GM19328 (cell line): ENCODE data around the gene SRCIN1.
"Not testable (repeated sequence)": the region's sequence is repeated elsewhere in the genome, so short reads cannot be mapped to it uniquely, and the experiment has no call there.

Experiments
- ATAC-seq: cut with Tn5 transposase; IDR thresholded peaks from one replicate; pipeline ENCODE4 v1.9.1; 2021; ENCODE audit warnings: mild to moderate bottlenecking, moderate library complexity; ENCODE audit not compliant: unreplicated experiment

SRCIN1 gene

GRCh38 chr17:38605841-38606645 lies at the start of gene SRCIN1:
TSS of gene SRCIN1 (minus strand) at chr17:38605952. CDS start at chr17:38605705, 247 bp downstream.
- no peak for ATAC-seq

- ATAC-seq: no peak
These were observed 49.0 kb upstream of the SRCIN1 start for GRCh38 chr17:38654411-38655398.

GRCh38 chr17:38653679-38654078 lies 47.9 kb upstream of the SRCIN1 start:
- no peak for ATAC-seq

- no peak for ATAC-seq
These were observed 47.5 kb upstream of the SRCIN1 start for GRCh38 chr17:38653230-38653629.

GRCh38 chr17:38650653-38651173 lies 45.0 kb upstream of the SRCIN1 start:
- ATAC-seq: not testable (repeated sequence)

- no peak for ATAC-seq
These were observed 32.2 kb upstream of the SRCIN1 start for GRCh38 chr17:38637951-38638350.

GRCh38 chr17:38636054-38636453 lies 30.3 kb upstream of the SRCIN1 start:
- ATAC-seq: no peak

GRCh38 chr17:38632334-38632733 lies 26.6 kb upstream of the SRCIN1 start:
- no peak for ATAC-seq

- no peak for ATAC-seq
These were observed 22.7 kb upstream of the SRCIN1 start for GRCh38 chr17:38628441-38628840.

GRCh38 chr17:38627957-38628356 lies 22.2 kb upstream of the SRCIN1 start:
- no peak for ATAC-seq

- not testable (repeated sequence) for ATAC-seq
These were observed 21.0 kb upstream of the SRCIN1 start for GRCh38 chr17:38626606-38627226.

- no peak for ATAC-seq
These were observed 19.7 kb upstream of the SRCIN1 start for GRCh38 chr17:38625482-38625881.

GRCh38 chr17:38624782-38625355 lies 19.1 kb upstream of the SRCIN1 start:
- not testable (repeated sequence) for ATAC-seq

GRCh38 chr17:38621538-38621937 lies 15.8 kb upstream of the SRCIN1 start:
- ATAC-seq: no peak

- ATAC-seq: no peak
These were observed 15.0 kb upstream of the SRCIN1 start for GRCh38 chr17:38620551-38621277.

GRCh38 chr17:38619937-38620550 lies 14.3 kb upstream of the SRCIN1 start:
- ATAC-seq: no peak

- ATAC-seq: no peak
These were observed 13.7 kb upstream of the SRCIN1 start for GRCh38 chr17:38619451-38619795.

- ATAC-seq: no peak
These were observed 12.4 kb upstream of the SRCIN1 start for GRCh38 chr17:38617967-38618760.
